Stimulated activated naive CD8-positive, alpha-beta T cell treated with anti-CD3 and anti-CD28 coated beads, Interleukin-15, Interleukin-2, amounts not matched to agents 100 ng/mL and 50 ng/mL, for 24 hours (primary cell): Measurements from ENCODE around the gene METTL3.

Experiments used
- H3K27ac Mint-ChIP-seq: one replicate; pipeline ENCODE4 v1.8.0; 2021; ENCODE audit warnings: mild to moderate bottlenecking, mixed read lengths
- H3K27me3 Mint-ChIP-seq: one replicate; pipeline ENCODE4 v1.8.0; 2021; ENCODE audit warnings: mixed read lengths
- H3K36me3 Mint-ChIP-seq: one replicate; pipeline ENCODE4 v1.8.0; 2021; ENCODE audit warnings: low read depth, mixed read lengths
- H3K4me1 Mint-ChIP-seq: one replicate; pipeline ENCODE4 v1.8.0; 2021; ENCODE audit warnings: low read depth, mixed read lengths
- H3K4me3 Mint-ChIP-seq: one replicate; pipeline ENCODE4 v1.8.0; 2021; ENCODE audit warnings: mild to moderate bottlenecking, mixed read lengths
- H3K9me3 Mint-ChIP-seq: one replicate; pipeline ENCODE4 v1.8.0; 2021; ENCODE audit warnings: mixed read lengths

Gene METTL3

DNA sequence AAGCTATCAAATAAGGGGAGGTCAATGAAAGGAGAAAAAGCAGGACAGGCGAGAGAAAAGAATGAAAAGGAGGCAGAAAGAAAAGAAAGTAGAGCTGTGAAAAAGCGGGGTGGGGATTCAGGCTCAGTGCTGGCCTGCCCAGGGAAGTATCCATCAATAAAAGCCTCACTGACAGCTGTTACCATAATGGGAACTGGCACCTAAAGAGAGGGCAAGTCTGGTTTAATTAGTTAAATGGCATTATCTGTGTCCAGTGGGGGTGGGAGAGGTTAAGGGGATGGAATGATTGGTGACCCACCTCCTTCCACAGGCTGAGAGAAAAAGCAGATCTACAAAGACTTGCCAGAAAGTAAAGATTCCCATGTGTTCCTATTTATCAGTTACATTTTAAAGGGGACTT is 7.6 kb upstream of the METTL3 start:
- Mint-ChIP-seq H3K36me3 (no peaks in the 10 kb centered on the region), H3K9me3 (no peaks in the 10 kb centered on the region), H3K4me3 (no peak overlapping the region), H3K27me3 (peaks cover 5% of the 10 kb centered on the region), H3K4me1 (no peaks in the 10 kb centered on the region), H3K27ac (no peak overlapping the region)

GRCh38 chr14:21514341-21514740 is 3.2 kb upstream of the METTL3 start:
- no peak overlapping the region for H3K27ac Mint-ChIP-seq
- H3K4me1 Mint-ChIP-seq, result peaks cover 21% of the 10 kb centered on the region

DNA sequence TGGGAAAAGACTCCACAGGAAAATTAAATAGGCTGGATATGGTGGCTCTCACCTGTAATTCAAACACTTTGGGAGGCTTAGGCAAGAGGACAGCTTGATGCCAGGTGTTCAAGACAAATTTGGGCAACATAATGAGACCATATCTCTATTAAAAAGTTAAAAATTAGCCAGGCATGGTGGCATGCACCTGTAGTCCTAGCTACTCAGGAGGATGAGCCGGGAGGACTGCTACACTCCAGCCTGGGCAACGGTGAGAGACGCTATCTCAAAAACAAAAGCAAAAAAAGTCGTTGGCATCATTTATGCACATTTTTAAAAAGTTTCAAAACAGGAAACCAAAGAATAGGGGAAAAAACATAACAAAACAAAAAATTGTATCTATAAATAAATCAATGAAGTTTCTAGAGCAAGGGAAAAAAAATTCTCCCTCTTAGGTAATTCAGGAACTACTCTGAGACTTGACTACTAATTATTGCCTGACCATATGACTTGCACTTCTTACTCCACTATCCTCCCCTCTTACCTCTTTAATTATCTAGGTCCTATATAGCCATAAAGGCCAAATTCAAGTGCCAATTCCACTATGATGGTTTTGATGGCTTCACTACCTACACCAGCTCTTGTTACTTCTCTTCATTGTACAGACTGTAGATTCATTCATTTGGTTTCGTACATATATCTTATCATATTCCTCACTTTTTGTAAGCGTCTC is 1.6 kb downstream of the METTL3 start:
- Mint-ChIP-seq H3K36me3 (peaks cover 40% of the 10 kb centered on the region), H3K27me3 (no peaks in the 10 kb centered on the region), H3K9me3 (no peaks in the 10 kb centered on the region), H3K4me3 (peak overlapping the region; percentile 99), H3K27ac (peak overlapping the region; percentile 97), H3K4me1 (peaks cover 54% of the 10 kb centered on the region)

More at GRCh38 chr14:21514341-21514740, 3.2 kb upstream of the METTL3 start:
- no peak overlapping the region for H3K4me3 Mint-ChIP-seq
- peaks cover 19% of the 10 kb centered on the region for H3K36me3 Mint-ChIP-seq
- H3K27me3 Mint-ChIP-seq, result peaks cover 5% of the 10 kb centered on the region
- no peaks in the 10 kb centered on the region for H3K9me3 Mint-ChIP-seq

- Mint-ChIP-seq H3K27me3 (no peaks in the 10 kb centered on the region), H3K4me3 (no peak overlapping the region), H3K27ac (no peak overlapping the region), H3K4me1 (peaks cover 49% of the 10 kb centered on the region), H3K36me3 (peaks cover 61% of the 10 kb centered on the region), H3K9me3 (no peaks in the 10 kb centered on the region)
Measured at GRCh38 chr14:21506557-21506956, 4.6 kb downstream of the METTL3 start.

GRCh38 chr14:21505012-21505553 is 6.1 kb downstream of the METTL3 start:
- Mint-ChIP-seq H3K36me3 (peaks cover 62% of the 10 kb centered on the region), H3K9me3 (no peaks in the 10 kb centered on the region), H3K27me3 (no peaks in the 10 kb centered on the region), H3K4me1 (peaks cover 41% of the 10 kb centered on the region), H3K27ac (peak overlapping the region; percentile 71), H3K4me3 (no peak overlapping the region)

- peaks cover 66% of the 10 kb centered on the region for H3K36me3 Mint-ChIP-seq
- no peaks in the 10 kb centered on the region for H3K9me3 Mint-ChIP-seq
- H3K27me3 Mint-ChIP-seq, result no peaks in the 10 kb centered on the region
- no peak overlapping the region for H3K27ac Mint-ChIP-seq
- H3K4me1 Mint-ChIP-seq, result peaks cover 36% of the 10 kb centered on the region
- no peak overlapping the region for H3K4me3 Mint-ChIP-seq
Measured at GRCh38 chr14:21503376-21503775, 7.8 kb downstream of the METTL3 start.

DNA sequence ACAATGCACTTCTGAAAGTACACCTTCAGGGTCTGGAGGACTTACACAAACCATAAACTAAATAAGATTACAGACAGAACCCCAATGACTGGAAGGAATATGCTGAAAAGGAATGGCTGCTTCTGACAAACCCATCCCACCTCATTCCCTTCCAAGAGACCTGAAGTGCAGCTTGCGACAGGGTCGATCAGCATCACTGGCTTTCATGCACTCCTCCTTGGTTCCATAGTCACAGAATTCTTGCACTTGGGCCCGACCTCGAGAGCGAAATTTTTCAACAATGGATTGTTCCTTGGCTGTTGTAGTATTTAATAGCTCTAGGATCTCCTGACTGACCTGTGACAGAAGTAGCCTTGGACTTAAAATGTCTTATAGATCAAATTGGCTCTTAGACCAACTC is 9.6 kb downstream of the METTL3 start:
- Mint-ChIP-seq H3K9me3 (no peaks in the 10 kb centered on the region), H3K36me3 (peaks cover 66% of the 10 kb centered on the region), H3K27ac (no peak overlapping the region), H3K4me1 (peaks cover 24% of the 10 kb centered on the region), H3K27me3 (no peaks in the 10 kb centered on the region), H3K4me3 (no peak overlapping the region)

DNA sequence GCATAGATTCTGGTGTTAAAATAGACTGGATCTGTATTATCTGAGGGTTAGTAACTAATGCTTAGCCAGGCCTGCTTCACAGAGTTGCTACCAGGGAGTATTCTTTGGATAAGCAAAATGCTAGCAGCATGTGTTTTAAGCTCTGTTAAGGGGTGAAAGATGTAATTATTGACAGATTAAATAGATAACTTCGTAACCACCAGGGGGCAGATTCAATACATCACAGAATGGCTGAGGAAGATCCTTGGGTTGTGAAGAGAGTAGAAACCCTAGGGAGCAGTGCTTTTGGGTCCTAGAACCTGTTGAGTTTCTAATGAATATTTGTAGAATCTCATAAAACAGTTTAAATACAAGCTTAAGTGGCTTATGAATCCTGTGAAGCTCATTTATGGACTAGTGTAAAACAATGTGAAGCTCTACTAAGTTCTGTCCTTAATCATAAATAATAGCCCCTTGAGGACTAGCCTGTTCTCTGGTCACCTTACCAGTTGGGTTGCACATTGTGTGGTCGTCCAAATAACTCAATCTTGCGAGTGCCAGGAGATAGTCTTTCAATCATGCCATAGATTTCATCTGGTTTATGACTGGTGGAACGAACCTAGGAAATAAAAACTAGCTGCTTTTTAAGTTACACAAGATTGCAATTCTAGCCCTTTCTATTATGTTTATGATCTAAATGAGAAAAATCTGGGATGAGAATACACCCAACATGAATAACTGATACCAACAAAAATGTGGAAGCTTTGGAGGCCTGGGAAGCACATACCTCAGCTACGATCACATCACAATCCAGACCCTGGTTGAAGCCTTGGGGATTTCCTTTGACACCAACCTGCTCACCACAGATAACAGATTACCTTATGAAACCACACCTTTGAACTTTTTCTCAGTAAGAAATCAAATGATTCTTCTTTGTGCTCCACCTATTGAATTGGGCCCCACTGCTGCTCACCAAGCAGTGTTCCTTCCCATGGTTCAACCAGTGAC is 12.3 kb downstream of the METTL3 start:
- H3K27ac Mint-ChIP-seq, result peak overlapping the region; percentile 24
- no peak overlapping the region for H3K4me3 Mint-ChIP-seq
- H3K36me3 Mint-ChIP-seq, result peaks cover 77% of the 10 kb centered on the region
- H3K4me1 Mint-ChIP-seq, result peaks cover 12% of the 10 kb centered on the region
- H3K27me3 Mint-ChIP-seq, result no peaks in the 10 kb centered on the region
- no peaks in the 10 kb centered on the region for H3K9me3 Mint-ChIP-seq

GRCh38 chr14:21496453-21496852 is 14.7 kb downstream of the METTL3 start:
- H3K4me3 Mint-ChIP-seq, result no peak overlapping the region
- no peaks in the 10 kb centered on the region for H3K27me3 Mint-ChIP-seq
- peaks cover 12% of the 10 kb centered on the region for H3K4me1 Mint-ChIP-seq
- no peaks in the 10 kb centered on the region for H3K9me3 Mint-ChIP-seq
- peak overlapping the region; percentile 48 for H3K27ac Mint-ChIP-seq
- H3K36me3 Mint-ChIP-seq, result peaks cover 70% of the 10 kb centered on the region

GRCh38 chr14:21494902-21495762 is 16.0 kb downstream of the METTL3 start:
- Mint-ChIP-seq H3K27me3 (no peaks in the 10 kb centered on the region), H3K36me3 (peaks cover 67% of the 10 kb centered on the region), H3K4me1 (peaks cover 12% of the 10 kb centered on the region), H3K9me3 (no peaks in the 10 kb centered on the region), H3K4me3 (no peak overlapping the region), H3K27ac (no peak overlapping the region)

GRCh38 chr14:21486640-21487087 is 24.5 kb downstream of the METTL3 start:
- Mint-ChIP-seq H3K4me3 (no peak overlapping the region), H3K36me3 (peaks cover 43% of the 10 kb centered on the region), H3K4me1 (peaks cover 7% of the 10 kb centered on the region), H3K27ac (no peak overlapping the region), H3K9me3 (no peaks in the 10 kb centered on the region), H3K27me3 (no peaks in the 10 kb centered on the region)

DNA sequence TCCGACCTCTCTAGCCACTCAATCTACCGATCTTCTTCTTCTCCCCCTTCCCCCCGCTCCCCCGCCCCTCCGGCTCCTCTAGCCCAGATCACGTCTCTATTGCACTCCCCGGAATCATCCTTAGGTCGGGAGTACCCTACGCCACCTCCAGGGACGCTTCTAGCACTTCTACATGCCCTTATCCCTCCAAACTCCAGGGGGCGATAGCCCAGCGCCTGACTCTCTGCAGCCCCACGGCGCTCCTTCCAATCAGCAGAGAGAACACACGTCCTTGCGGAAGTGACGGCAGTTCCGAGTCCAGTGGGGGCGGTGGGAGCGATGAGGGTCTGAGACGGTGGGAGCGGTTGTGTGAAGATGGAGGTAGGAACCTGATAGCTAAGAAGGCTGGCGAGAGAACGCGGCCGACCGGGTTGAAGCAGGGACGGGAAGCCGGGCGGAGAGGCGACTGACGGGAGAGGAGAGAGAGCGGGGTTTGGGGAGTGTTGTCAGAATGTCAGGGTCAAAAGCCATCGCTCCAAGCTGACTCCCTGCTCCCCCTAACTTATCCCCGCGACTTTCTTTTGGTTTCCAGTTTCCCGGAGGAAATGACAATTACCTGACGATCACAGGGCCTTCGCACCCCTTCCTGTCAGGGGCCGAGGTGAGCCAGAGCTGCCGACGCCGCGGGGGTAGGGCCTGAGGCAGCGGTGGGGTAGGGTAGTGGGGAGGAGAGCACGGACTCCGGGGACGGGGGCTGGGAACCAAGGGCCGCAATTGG is 34.0 kb downstream of the METTL3 start, which contains the start of the genes RAB2B and TOX4:
TSS of gene RAB2B (minus strand) at position 35 of the 757 bp plus-strand sequence. CDS start 87 bp downstream, outside the sequence.
TSS of gene TOX4 (plus strand) at position 271 of the 757 bp plus-strand sequence. CDS start at position 355, 84 bp downstream.
- H3K4me3 Mint-ChIP-seq, result peak within 1 kb of the TSS; percentile 100
- no peaks in the 10 kb centered on the region for H3K9me3 Mint-ChIP-seq
- peaks cover 37% of the 10 kb centered on the region for H3K4me1 Mint-ChIP-seq
- H3K36me3 Mint-ChIP-seq, result peaks cover 40% of the 10 kb centered on the region
- no peaks in the 10 kb centered on the region for H3K27me3 Mint-ChIP-seq
- H3K27ac Mint-ChIP-seq, result peak within 1 kb of the TSS; percentile 100

DNA sequence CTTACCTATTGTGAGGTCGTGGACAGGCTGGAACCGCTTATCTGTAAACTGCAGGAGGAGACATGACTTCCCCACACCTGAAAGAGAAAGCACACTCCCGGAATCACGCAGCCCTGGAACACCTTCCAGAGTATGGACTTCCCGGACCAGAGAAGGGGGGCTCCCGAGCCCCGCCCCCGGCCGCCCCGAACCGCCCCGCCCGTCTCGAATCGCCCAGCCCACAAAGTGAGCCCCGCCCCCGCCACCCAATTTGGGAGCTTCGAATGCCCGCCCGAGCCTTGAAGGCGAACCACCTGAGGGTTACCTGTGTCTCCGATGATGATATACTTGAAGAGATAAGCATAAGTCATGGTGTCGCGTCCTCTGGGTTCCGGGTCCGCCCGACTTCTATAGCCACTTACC is 34.6 kb downstream of the METTL3 start:
- Mint-ChIP-seq H3K27ac (peak overlapping the region; percentile 100), H3K36me3 (peaks cover 42% of the 10 kb centered on the region), H3K27me3 (no peaks in the 10 kb centered on the region), H3K4me3 (peak overlapping the region; percentile 100), H3K4me1 (peaks cover 35% of the 10 kb centered on the region), H3K9me3 (no peaks in the 10 kb centered on the region)
